HL-60 (cell line): ENCODE measurements around the gene SLC35F6.

Source experiments
- POLR2AphosphoS5 ChIP-seq: IDR thresholded peaks from 2 replicates; pipeline ENCODE4 v1.6.1; 2012; ENCODE audit warnings: low read depth
- TF ChIP-seq, protein P1 (sequence below): IDR thresholded peaks from one replicate; pipeline ENCODE4 v1.5.1; 2011; ENCODE audit warnings: low read length, control low read depth, inconsistent platforms; ENCODE audit not compliant: insufficient read depth
- TF ChIP-seq, protein P2 (sequence below): IDR thresholded peaks from 2 replicates; pipeline ENCODE4 v1.6.1; 2012; ENCODE audit warnings: low read depth; ENCODE audit not compliant: insufficient replicate concordance

DNA sequence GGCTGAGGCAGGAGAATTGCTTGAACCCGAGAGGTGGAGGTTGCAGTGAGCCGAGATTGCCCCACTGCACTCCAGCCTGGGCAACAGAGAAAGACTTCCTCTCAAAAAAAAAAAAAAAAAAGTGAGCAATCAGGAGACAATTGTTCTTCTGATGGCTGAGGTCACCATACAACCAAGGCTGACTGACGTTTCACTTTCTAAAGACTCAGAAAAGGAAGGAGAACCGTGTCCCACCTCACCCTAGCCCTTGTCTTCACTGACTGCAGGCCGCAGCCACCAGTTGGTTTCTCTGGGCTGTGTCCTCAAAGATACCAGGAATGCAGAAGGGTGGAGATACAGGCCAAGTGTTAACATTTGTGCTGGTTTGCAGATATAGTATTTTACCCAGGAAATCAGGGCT lies 7.7 kb upstream of the SLC35F6 start:
- TF ChIP-seq, protein P1, sequence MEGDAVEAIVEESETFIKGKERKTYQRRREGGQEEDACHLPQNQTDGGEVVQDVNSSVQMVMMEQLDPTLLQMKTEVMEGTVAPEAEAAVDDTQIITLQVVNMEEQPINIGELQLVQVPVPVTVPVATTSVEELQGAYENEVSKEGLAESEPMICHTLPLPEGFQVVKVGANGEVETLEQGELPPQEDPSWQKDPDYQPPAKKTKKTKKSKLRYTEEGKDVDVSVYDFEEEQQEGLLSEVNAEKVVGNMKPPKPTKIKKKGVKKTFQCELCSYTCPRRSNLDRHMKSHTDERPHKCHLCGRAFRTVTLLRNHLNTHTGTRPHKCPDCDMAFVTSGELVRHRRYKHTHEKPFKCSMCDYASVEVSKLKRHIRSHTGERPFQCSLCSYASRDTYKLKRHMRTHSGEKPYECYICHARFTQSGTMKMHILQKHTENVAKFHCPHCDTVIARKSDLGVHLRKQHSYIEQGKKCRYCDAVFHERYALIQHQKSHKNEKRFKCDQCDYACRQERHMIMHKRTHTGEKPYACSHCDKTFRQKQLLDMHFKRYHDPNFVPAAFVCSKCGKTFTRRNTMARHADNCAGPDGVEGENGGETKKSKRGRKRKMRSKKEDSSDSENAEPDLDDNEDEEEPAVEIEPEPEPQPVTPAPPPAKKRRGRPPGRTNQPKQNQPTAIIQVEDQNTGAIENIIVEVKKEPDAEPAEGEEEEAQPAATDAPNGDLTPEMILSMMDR: no peak
- no peak for TF ChIP-seq POLR2AphosphoS5
- TF ChIP-seq, protein P2, sequence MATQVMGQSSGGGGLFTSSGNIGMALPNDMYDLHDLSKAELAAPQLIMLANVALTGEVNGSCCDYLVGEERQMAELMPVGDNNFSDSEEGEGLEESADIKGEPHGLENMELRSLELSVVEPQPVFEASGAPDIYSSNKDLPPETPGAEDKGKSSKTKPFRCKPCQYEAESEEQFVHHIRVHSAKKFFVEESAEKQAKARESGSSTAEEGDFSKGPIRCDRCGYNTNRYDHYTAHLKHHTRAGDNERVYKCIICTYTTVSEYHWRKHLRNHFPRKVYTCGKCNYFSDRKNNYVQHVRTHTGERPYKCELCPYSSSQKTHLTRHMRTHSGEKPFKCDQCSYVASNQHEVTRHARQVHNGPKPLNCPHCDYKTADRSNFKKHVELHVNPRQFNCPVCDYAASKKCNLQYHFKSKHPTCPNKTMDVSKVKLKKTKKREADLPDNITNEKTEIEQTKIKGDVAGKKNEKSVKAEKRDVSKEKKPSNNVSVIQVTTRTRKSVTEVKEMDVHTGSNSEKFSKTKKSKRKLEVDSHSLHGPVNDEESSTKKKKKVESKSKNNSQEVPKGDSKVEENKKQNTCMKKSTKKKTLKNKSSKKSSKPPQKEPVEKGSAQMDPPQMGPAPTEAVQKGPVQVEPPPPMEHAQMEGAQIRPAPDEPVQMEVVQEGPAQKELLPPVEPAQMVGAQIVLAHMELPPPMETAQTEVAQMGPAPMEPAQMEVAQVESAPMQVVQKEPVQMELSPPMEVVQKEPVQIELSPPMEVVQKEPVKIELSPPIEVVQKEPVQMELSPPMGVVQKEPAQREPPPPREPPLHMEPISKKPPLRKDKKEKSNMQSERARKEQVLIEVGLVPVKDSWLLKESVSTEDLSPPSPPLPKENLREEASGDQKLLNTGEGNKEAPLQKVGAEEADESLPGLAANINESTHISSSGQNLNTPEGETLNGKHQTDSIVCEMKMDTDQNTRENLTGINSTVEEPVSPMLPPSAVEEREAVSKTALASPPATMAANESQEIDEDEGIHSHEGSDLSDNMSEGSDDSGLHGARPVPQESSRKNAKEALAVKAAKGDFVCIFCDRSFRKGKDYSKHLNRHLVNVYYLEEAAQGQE: no peak
